ENCODE measurements around the gene SVEP1. TPM values are rescaled to one million over a fixed set of nuclear protein-coding genes. Genes with fewer than 3 reads are reported as not detected.

The SVEP1 gene
- total and polyA plus RNA-seq, 2 of the 13 experiments (the other 11 are each of a cell fraction or from before 2014, with no cell fraction given), result not detected

DNA sequence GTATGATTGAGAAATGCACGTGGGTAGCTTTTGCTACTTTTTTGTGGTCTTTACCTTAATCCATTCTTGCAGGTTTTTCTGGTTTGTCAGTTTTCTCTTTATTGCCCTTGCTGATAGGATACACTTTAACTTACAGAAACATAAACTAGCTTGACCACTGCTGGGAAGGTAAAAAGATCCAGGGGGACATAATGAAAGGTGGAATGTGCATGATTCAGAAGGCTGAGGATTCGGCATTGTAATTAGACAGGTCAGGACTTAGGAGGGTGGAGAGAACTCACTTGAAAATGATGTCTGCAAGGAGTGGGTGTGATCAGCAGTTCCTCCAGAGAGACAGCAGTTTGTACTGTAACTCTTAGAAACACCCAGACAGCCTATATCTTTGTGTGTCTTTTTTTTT, 222.0 kb downstream of the SVEP1 start:
- FAIRE-seq, result no peak
- Histone ChIP-seq H3K36me3 (replicated peaks in 1 of 2; ENCODE audit: control insufficient read depth in 1 of 2, insufficient read depth in 2 of 2, low read length in 2 of 2) (no peaks in the 10 kb centered on the region), H3K27ac (ENCODE audit: extremely low read length, insufficient read depth, low read length) (no peak overlapping the region), H3K9me3 (ENCODE audit: low read length) (no peaks in the 10 kb centered on the region), H3K4me2 (ENCODE audit: low read depth, low read length) (no peak overlapping the region), H4K20me1 (ENCODE audit: insufficient read depth, low read length) (no peaks in the 10 kb centered on the region), H3K4me1 (ENCODE audit: insufficient read depth, low read length) (no peaks in the 10 kb centered on the region), H3K9ac (ENCODE audit: insufficient read depth, low read depth, low read length) (no peak overlapping the region), H3K4me3 (replicated peaks in 1 of 3; ENCODE audit: insufficient read depth in 1 of 3, low read depth in 2 of 3, low read length in 3 of 3) (no peak overlapping the region), H3K79me2 (ENCODE audit: insufficient read depth, low read length) (no peaks in the 10 kb centered on the region), H2AFZ (ENCODE audit: low read length) (no peak overlapping the region), H3K27me3 (ENCODE audit: control insufficient read depth in 1 of 2, insufficient read depth in 2 of 2, low read length in 2 of 2) (no peaks in the 10 kb centered on the region)
- intact Hi-C loops (cut with micrococcal nuclease; ENCODE audit: unreplicated experiment) (no loop called here), in situ Hi-C loops (cut with HindIII; ENCODE audit: extremely low pct_ligation_motif_present, low pct_unique_long_range_greater_than_20kb) (no loop called here)
- ChIA-PET CTCF (ENCODE audit: low intra/inter-chr PET ratio, low total read pairs) (no interaction called here), POLR2A (no interaction called here)
- no peak for ATAC-seq
- TF ChIP-seq, protein P1, sequence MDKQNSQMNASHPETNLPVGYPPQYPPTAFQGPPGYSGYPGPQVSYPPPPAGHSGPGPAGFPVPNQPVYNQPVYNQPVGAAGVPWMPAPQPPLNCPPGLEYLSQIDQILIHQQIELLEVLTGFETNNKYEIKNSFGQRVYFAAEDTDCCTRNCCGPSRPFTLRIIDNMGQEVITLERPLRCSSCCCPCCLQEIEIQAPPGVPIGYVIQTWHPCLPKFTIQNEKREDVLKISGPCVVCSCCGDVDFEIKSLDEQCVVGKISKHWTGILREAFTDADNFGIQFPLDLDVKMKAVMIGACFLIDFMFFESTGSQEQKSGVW (CRISPR knock-in tag; IDR thresholded peaks at IDR 0.05; ENCODE audit: borderline replicate concordance), result no peak
- TF ChIP-seq ZNF850 (CRISPR knock-in tag; conservative IDR thresholded peaks at IDR 0.05) (no peak), NFATC3 (CRISPR knock-in tag; IDR thresholded peaks at IDR 0.05) (no peak), SMAD1 (CRISPR knock-in tag; IDR thresholded peaks at IDR 0.05; ENCODE audit: borderline replicate concordance, low read depth) (no peak), ZNF572 (CRISPR knock-in tag; IDR thresholded peaks at IDR 0.05) (no peak), ZNF773 (CRISPR knock-in tag; IDR thresholded peaks at IDR 0.05; ENCODE audit: borderline replicate concordance) (no peak), TCF12 (IDR thresholded peaks at IDR 0.05) (no peak), TCF12 (CRISPR knock-in tag; IDR thresholded peaks at IDR 0.05) (no peak)
- TF ChIP-seq, protein P2, sequence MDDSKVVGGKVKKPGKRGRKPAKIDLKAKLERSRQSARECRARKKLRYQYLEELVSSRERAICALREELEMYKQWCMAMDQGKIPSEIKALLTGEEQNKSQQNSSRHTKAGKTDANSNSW (CRISPR knock-in tag; IDR thresholded peaks at IDR 0.05; ENCODE audit: borderline replicate concordance), result no peak
- TF ChIP-seq, protein P3, sequence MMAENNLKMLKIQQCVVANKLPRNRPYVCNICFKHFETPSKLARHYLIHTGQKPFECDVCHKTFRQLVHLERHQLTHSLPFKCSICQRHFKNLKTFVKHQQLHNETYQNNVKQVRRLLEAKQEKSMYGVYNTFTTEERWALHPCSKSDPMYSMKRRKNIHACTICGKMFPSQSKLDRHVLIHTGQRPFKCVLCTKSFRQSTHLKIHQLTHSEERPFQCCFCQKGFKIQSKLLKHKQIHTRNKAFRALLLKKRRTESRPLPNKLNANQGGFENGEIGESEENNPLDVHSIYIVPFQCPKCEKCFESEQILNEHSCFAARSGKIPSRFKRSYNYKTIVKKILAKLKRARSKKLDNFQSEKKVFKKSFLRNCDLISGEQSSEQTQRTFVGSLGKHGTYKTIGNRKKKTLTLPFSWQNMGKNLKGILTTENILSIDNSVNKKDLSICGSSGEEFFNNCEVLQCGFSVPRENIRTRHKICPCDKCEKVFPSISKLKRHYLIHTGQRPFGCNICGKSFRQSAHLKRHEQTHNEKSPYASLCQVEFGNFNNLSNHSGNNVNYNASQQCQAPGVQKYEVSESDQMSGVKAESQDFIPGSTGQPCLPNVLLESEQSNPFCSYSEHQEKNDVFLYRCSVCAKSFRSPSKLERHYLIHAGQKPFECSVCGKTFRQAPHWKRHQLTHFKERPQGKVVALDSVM (CRISPR knock-in tag; IDR thresholded peaks at IDR 0.05), result no peak
- DNase-seq (ENCODE audit: low spot score), result no peak
- BruUV-seq (replicated peaks), result no TSS peak
- 5% methylated on average over 2 of the region's 2 CpGs for WGBS (ENCODE audit: low lambda C conversion rate)

Data from HepG2 (cell line).